Suppressor macrophage (primary cell): ENCODE data around the gene TENT4B.
"Not testable (repeated sequence)": the region's sequence is repeated elsewhere in the genome, so short reads cannot be mapped to it uniquely, and the experiment has no call there.

Experiments used
- DNase-seq, 4 experiments: peaks; one replicate each; pipeline ENCODE4 v3.0.0-alpha.2; 2020 to 2022
- total RNA-seq, 17 experiments: gene quantifications; one replicate each; lab custom pipeline; 2026; ENCODE audit warnings: mixed read lengths in 6 of 17, inconsistent platforms in 3 of 17; lab: John Stamatoyannopoulos, UW

The TENT4B gene
- 22.2 to 69.2 (median 37.7) reads per million in 17 experiments for total RNA-seq

DNA sequence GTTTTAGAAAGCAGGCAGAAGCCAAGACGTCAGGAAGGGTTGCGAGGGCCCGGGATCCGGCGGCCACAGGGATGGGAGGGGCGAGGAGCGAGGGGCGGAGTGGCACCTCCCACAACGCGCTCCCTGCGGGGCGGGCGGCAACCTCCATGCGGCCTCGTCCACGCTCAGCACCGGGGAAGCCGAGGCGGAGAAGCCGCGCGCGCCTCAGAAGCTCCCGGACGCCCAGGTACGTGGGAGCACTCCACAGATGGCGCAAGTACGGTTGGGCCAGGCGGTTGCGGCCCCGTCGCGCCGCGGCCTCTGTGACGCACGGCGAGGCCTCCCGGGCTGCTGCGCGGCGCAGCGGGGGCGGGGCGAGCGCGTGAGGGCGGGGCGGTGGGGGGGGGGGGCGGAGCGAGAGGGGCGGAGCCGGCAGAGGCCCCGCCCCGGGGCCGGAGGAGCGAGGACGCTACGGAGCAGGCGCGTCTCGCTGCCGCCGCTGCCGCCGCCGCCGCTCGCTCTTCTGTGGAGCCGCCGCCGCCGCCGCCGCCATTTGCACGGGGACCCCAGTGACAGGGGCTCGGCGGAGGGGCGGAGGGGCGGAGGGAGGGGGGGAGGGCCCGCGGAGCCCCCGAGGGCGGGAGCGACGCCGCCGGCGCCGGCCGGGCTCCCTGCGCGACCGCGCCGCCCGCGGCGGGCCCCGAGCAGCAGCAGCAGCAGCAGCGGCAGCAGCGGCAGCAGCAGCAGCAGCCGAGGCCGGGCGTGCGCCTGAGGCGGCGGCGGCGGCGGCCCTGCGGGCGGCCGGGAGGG is at the start of gene TENT4B:
Gene TENT4B, plus strand, starts transcription at position 500 of the 789 bp plus-strand sequence. CDS start 316 bp downstream, outside the sequence.
- peak; percentile 86 to 95 (median 94) for DNase-seq

DNA sequence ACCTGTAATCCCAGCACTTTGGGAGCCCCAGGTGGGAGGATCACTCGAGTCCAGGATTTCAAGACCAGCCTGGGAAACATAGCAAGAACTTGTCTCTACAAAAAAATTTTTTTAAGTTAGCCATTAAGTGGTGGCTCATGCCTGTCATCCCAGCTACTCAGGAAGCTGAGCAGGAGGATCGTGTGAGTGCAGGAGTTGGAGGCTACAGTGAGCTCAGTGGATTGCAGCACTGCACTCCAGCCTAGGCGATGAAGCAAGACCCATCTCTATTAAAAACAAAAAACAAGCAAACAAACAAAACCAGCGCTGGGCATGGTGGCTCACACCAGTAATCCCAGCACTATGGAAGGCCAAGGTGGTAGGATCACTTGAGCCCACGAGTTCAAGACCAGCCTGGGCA is 49.3 kb upstream of the TENT4B start:
- peak; percentile 54 to 80 (median 78) for DNase-seq

DNA sequence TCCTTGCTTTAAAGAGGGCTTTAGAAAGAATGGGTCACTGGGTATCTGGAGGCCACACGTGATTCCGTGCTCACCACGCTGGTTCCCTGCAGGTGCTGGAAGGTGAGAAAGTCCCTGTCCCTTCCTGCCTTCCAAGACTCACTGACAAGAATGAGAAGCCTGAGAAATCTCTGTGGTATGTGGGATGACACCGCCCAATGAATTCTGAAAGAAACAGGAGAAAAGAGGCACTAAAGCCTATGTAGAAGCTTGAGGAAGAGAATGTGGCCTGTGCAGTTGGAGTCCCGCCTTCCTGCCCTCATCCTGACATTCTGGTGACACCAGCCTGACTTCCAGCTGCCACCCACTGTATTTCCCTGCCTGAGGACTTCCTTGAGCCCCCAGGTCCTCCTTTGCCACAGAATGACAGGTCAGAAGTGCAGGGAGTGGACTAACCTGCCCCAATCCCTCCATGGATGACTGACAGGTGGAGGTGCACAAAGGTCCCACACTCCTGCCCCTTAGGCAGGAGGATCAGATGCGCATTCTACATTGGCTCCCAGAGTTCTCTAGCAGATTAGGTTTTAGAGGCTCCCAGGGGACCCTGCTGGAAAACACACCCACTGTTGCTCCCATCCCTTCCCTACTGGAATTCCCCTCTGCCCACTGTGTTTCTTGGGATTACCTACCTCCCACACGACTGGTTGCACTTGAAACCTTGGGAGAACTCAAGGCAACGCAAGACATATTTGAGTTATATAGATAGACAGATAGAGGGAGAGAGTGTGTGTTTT is 38.6 kb upstream of the TENT4B start:
- peak in 1 of 4 experiments; percentile 36 for DNase-seq

DNA sequence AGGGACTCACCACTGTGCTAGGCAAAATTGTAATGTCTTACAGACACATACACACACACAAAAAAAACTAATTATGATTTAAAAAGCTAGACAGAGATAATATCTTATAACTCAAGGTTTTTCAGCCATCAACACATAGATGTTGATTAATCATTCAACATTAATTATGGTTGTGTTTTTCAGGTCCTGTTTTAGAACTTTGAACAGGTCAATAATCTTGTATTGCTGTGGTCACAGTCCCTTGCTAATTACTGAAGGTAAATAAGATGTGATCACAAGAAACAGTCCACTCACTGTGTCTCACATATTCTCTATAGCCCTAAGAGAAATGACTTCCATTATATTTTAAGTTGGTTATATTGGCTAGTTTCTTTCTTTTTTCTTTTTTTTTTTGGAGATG is 32.4 kb upstream of the TENT4B start:
- DNase-seq: no peak

DNA sequence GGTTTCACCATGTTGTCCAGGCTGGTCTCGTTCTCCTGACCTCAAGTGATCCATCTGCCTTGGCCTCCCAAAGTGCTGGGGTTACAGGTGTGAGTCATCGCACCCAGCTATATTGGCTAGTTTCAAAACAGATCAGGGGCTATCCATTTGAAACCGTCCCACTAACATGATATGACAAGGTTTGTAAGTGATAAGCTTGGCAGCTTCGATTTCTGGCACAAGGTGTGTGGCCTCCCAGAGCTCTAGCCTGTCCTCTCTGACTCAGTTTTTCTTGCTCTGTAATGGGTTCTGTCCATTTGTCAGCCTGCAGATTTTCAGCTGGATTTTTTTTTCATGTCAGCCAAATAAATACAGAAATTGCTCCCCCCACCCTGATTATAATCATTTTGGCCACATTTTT is 31.8 kb upstream of the TENT4B start:
- DNase-seq: no peak

DNA sequence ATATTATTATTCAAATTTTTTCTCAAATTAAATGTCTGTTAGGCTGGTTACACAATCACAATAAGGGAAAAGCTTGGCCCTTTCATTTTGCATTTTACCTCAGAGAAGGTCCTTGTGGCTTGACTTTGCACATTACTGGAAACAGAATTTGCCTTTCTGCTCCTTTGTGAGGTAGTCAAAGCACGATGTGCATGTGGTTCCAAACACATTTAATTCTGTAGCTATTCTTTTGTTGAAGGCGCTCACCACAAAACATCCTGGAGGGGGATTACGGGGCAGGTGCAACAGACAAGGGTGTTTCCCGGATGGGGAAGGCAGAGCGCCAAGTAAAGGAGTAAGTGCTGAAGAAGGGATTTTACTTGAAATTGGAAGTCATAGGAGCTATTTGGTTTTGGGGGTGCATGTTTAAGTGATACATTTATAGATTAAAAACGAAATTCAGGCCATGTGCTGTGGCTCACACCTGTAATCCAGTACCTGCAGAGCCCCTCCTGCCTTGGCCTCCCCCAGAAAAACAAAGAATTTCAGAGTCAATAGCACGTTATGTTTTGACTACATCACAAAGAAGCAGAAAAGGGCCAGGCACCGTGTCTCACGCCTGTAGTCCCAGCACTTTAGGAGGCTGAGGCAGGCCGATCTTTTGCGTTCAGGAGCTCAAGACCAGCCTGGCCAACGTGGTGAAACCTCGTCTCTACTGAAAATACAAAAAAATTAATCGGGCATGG is 31.2 kb upstream of the TENT4B start:
- no peak for DNase-seq

DNA sequence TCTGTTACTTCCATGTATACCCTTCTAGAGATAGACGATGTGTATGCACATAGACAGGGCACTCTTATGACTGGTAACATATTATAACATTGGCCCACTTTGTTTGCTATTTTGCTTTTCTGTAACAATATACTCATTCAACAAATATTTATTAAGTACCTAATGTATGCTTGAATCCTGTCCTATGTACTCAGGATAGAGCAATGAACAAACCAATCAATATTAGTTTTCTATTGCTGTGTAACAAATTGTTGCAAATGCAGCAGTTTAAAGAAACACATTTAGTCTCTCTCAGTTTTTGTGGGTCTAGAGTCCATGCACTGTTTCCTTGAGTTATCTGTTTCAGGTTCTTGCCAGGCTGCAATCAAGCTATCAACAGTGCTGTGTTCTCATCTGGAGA is 29.7 kb upstream of the TENT4B start:
- DNase-seq: no peak

DNA sequence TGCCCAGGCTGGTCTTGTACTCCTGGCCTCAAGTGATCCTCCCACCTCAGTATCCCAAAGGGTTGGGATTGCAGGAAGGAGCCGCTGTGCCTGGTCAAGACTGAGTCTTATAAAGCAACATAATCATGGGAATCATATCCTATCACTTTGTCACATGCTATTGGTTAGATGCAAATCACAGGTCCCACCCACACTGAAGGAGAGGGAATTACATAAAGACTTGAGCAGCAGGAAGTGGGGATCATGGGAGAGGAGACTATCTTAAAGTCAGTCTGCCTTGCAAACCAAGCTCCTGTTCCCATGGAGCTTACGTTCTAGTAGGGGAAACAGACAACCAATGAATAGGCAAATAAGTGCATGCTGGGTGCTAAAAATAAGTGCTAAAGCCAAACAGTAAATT is 28.3 kb upstream of the TENT4B start:
- peak in 3 of 4 experiments; percentile 42 to 44 (median 42) for DNase-seq

DNA sequence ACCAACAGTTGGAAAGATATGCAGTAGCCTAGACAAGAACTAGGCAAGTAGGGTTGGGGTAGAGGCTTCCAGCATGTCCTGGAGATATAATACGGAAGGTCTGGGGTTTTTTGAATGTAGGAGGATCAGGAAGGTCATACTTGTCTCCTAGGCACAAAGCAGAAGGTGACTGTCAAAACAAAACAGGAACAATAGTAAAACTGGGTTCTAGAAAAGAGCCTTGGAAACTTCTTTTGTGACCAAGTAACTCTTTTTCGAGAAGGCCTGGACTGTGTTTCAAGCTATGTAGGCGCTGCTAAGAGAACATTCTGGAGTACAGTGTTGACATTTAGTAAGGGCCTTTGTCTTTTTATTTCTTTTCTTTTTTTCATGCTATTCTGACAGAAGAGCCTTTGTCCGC is 26.9 kb upstream of the TENT4B start:
- peak in 2 of 4 experiments; percentile 28 to 29 for DNase-seq

DNA sequence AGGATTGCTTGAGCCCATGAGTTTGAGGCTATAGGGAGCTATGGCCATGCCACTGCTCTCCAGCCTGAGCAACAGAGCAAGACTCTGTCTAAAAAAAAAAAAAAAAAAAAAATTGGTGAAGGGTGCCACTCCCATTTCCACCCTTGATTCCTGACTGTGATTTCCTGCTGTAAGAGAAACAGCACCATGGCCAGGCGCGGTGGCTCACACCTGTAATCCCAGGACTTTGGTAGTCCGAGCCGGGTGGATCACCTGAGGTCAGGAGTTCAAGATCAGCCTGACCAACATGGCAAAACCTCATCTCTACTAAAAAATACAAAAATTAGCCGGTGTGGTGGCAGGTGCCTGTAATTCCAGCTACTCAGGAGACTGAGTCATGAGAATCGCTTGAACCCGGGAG is 20.5 kb upstream of the TENT4B start:
- not testable (repeated sequence) for DNase-seq

DNA sequence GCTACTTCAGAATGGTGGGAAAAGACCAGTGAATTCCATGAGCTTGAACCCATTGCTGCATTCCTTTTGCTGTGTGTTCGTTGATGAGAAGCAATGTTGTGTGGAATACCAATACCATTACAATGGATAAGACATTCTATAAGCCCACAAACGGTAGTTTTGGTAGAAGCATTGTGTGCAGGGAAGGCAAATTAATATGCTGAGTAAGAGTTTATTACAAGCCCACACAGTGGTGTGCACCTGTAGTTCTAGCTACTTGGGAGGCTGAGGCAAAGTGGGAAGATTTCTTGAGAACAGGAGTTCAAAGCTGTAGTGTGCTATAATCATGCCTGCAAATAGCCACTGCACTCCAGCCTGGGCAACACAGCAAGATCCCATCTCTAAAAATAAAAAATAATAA is 19.9 kb upstream of the TENT4B start:
- DNase-seq: no peak

DNA sequence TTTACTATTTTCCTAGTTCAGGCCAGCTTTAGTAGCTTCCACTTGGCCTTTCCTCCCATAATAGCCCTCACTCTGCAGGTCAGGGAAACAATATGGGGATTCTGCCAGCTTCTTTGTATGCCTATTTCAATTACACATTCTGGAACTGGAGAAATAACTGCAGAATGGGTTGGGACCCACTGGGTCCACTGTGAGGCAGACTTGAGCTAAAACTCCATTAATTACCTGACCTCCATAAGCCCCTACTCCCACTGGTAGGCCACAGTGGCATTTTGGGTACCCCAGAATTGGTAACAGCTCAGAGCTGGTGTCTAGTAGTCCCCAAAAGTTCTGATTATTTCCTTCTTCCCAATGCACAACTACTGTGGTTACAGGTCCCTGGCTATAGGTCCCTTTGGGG is 16.7 kb upstream of the TENT4B start:
- no peak for DNase-seq

DNA sequence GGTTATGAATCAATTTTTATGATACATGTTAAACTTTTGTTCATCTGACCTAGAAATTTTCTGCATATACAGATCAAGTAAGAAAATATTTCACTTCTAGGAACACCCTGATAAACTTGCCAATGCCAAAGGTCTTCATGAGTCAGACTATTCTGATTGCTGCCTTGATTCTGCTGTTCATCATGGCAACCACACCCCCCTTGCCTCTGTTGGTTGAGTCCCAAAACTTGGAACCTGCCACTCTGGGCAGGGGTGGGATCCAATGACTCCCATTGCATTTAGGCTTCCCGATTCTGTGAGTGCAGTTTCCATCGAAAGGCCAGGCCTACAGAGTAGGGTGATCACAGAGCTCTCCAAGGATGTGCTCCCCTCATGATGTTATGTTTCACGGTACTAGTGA is 15.8 kb upstream of the TENT4B start:
- DNase-seq: no peak

DNA sequence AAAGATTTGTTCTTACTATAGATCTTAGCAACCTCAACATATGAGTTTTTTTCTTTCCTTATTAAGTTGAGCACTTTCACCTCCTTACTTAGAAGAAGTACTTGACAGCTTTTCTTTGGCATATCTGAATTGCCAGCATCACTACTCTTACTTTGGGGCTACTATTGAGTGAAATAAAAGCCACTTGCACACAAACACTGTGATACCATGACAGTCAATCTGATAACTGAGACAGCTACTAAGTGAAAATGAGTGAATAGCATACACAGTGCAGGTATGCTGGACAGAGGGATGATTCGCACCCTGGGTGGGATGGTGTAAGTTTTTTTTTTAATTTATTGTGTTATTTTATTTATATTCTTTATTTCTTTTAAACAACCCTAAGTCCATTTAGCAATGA is 13.5 kb upstream of the TENT4B start:
- DNase-seq: no peak

DNA sequence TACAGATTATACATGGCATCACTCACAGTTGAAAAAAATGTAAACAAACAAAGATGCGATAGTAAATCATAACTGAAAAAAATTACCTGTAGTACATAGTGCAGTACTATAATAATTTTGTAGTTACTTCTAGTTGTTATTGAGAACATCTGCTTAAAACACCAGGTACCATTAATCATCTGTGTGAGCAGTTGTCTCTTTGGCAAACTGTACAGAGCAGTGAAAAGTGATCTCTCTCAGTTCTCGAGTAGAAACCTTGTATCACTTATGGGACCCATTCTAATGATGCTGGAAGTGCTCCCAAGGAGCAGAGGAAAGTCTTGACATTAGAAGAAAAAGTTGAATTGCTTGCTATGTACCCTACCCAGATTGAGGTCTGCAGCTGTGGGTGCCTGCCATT is 8.9 kb upstream of the TENT4B start:
- no peak for DNase-seq

DNA sequence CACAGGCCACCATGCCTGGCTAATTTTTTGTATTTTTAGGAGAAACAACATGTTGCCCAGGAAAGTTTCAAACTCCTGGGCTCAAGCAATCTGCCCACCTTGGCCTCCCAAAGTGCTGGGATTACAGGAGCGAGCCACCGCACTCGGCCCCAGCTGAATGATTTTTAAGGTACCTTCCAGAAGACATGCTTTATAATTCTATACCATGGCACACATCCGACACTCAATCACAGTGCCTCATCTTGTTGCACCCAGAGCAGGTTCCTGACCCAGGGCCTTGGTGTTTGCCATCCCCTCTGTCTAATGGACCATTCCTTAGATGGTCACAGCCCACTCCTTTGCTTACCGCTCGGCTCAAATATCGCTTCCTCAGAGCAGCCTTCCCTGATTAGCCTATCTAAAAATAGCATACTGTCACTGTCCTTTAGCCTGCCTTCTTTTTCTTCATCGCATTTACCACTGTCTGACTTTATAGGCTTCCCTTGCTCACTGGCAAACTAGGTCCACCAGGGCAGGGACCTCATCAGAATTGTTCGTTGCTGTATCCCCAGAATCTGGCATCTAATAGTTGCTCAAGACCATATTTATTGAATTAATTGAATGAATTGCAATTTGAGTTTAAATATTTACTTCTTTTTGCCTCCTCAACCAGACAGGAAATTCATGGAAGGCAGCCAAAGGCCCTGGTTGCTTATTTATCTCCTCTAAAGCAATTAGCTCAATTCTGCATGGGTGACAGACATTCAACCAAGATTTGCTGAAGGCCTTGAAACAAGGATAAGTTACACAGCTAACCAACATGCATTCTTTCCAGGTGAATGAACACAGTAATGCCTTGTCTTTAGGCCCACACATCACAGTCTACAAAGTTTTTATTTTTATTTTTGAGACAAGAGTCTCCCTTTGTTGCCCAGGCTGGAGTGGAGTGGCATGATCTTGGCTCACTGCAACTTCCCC is 6.3 kb upstream of the TENT4B start:
- no peak for DNase-seq

DNA sequence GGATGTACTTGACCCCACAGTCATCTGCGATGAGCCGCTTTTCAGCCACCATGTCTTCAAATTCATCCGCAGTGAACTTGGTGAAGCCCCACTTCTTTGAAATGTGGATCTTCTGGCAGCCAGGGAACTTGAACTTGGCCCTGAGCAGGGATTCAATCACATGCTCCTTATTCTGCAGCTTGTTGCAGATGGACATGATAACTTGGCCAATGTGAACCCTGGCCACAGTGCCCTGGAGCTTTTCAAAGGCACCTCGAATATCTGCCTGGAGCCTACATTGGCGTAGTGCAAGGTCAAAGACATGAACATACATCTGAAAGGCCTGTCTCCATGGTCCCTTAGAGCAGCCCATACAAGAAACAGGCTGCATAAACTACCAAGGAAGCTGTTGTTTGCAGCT is 1.8 kb upstream of the TENT4B start:
- no peak for DNase-seq

DNA sequence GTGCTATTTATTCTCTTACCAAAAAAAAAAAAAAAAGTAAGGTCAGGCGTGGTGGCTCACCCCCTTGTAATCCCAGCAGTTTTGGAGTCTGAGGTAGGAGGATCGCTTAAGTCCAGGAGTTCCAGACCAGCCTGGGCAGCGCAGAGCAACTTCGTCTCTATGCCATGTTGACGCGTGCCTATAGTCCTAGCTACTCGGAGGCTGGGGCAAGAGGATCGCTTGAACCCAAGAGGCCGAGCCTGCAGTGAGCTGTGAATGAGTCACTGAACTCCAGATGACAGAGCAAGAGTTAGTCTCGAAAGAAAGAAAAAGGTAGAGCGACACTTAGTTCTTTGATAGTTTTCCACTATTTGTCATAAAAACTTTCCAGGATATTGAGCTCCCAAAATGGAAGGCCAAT is 1.4 kb upstream of the TENT4B start:
- DNase-seq: no peak

DNA sequence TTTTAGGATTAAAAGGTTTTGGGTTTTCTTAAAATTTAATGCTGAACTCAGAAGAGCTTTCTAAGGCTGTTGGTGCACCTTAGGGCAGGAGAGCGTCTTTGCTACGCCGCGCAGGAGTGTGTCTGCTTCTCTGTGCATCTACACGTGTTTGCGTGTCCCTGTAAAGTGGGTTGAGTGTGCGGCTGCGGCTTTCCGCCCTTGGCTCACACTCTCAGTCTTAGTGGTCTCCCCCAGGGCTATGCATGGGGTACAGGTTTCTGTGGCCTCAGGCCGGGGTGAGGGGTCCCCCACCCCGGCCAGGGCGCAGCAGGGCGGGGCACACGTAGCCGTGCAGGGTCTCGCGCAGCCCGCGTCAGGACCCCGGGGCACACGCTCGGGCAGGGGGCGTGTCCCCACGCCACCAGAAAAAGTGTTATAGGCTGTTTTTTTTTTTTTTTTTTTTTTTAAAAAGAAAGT is 727 bp upstream of the TENT4B start:
- peak in 2 of 4 experiments; percentile 30 to 41 for DNase-seq

DNA sequence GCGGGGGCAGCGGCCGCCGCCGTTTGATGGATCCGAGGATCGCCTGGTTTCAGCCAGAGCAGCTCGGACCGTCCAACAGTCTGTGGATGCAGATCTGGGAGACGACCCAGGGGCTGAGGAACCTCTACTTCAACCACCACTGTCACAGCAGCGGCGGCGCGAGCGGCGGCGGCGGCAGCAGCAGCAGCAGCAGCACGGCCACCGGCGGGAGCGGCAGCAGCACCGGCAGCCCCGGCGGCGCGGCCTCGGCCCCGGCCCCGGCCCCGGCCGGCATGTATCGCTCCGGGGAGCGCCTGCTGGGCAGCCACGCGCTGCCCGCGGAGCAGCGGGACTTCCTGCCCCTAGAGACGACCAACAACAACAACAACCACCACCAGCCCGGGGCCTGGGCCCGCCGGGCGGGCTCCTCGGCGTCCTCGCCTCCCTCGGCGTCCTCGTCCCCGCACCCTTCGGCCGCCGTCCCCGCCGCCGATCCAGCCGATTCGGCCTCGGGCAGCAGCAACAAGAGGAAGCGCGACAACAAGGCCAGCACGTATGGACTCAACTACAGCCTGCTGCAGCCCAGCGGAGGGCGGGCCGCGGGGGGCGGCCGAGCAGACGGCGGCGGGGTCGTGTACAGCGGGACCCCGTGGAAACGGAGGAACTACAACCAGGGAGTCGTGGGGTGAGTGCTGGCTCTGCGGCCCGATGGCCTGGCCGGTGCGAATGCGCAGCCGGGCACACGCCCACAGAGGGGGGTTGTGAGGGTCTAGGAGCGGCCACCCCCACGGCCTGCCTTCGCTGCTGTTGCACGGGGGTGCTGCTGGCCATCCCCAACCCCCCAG is 702 bp downstream of the TENT4B start:
- DNase-seq: peak; percentile 43 to 71 (median 56)

DNA sequence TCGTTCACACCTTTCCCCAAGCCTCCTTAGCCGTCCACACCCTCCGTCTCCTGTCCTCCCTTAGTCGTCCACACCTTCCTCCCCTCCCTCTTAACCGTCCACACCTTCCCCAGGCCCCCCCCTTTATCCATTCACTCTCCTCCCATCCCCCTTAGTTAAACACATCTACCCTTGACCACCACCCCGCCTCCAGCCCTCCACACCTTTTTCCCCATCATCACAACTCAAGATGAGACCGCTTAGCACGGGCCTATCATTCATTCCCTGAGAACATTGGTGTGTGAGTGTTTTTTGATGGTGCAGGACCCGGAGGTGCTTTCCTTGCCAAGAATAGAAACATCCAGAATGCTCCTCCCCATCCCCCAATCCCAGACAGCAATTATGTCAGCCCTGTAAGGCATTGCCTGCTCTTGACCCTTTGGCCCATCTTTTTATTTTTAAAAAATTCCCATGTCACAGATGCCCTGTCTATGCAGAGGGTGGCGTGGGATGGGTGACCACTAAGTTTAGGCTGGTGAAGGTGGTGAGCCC is 1.4 kb downstream of the TENT4B start:
- DNase-seq: no peak
